Natural killer cell (primary cell): Measurements from ENCODE around the gene RHEB. TPM values are rescaled to one million over a fixed set of nuclear protein-coding genes. Genes with fewer than 3 reads are reported as not detected.

Experiments
- ATAC-seq, 3 donors: fragments of 150-1000 bp in 2 of 3; fragments of 200-7000 bp in 1 of 3; cut with Tn5 transposase; 1 replicate in 1 of 3; 2 replicates in 2 of 3; pipeline ENCODE4 v1.10.0; 2021; ENCODE audit warnings: mild to moderate bottlenecking in 2 of 3, moderate library complexity in 2 of 3
- DNase-seq, 2 donors: peaks; one replicate each; pipeline versions ENCODE4 v3.0.0 to v3.0.0-alpha.2; 2013 to 2021; ENCODE audit warnings: mixed read lengths in 1 of 2
- H3K27ac ChIP-seq: one replicate; pipeline ENCODE4 v1.5.1; 2013; ENCODE audit warnings: mild to moderate bottlenecking, low read length
- H3K27me3 ChIP-seq: one replicate; pipeline ENCODE4 v1.6.1; 2013; ENCODE audit warnings: low read length; ENCODE audit not compliant: control insufficient read depth, insufficient read depth
- H3K36me3 ChIP-seq: one replicate; pipeline ENCODE4 v1.6.1; 2013; ENCODE audit warnings: low read length; ENCODE audit not compliant: control insufficient read depth, insufficient read depth
- H3K4me1 ChIP-seq: one replicate; pipeline ENCODE4 v1.6.1; 2013; ENCODE audit warnings: low read length; ENCODE audit not compliant: control insufficient read depth, insufficient read depth
- H3K4me3 ChIP-seq: one replicate; pipeline ENCODE4 v1.5.1; 2013; ENCODE audit warnings: low read length
- H3K9me3 ChIP-seq: one replicate; pipeline ENCODE4 v1.6.1; 2013; ENCODE audit warnings: low read length; ENCODE audit not compliant: control insufficient read depth, insufficient read depth
- H3K27ac Mint-ChIP-seq, 2 donors: one replicate each; pipeline ENCODE4 v1.8.0; 2022; ENCODE audit warnings: mild to moderate bottlenecking in 2 of 2, mixed read lengths in 2 of 2, moderate library complexity in 1 of 2
- H3K27me3 Mint-ChIP-seq, 2 donors: one replicate each; pipeline ENCODE4 v1.8.0; 2022; ENCODE audit warnings: low read depth in 2 of 2, mixed read lengths in 2 of 2
- H3K36me3 Mint-ChIP-seq: one replicate; pipeline ENCODE4 v1.8.0; 2022; ENCODE audit warnings: mixed read lengths
- H3K4me1 Mint-ChIP-seq, 2 donors: one replicate each; pipeline ENCODE4 v1.8.0; 2022; ENCODE audit warnings: mixed read lengths in 2 of 2
- H3K4me3 Mint-ChIP-seq: one replicate; pipeline ENCODE4 v1.8.0; 2022; ENCODE audit warnings: mild to moderate bottlenecking, moderate library complexity, mixed read lengths
- H3K9me3 Mint-ChIP-seq, 2 donors: one replicate each; pipeline ENCODE4 v1.8.0; 2022; ENCODE audit warnings: mixed read lengths in 2 of 2
- WGBS: methylation state at CpG from one replicate; pipeline ENCODE4 v1.1.7; 2013; ENCODE audit warnings: missing lambda C conversion rate; ENCODE audit not compliant: insufficient coverage; 5-methylcytosine and 5-hydroxymethylcytosine counted together
- intact Hi-C: fragments of 100-400 bp; cut with micrococcal nuclease; formaldehyde crosslinking; loops from one replicate; pipeline ENCODE4 v1.14.2; 2022
- total RNA-seq, 4 donors: library from RNA; stranded (reverse); fragments of 120-200 nt in 1 of 4; gene quantifications; one replicate each; pipeline versions ENCODE4 v1.2.3 to v1.2.4, GENCODE V29; 2013 to 2022
- TF ChIP-seq, protein P1 (sequence below): fragments of 200-600 bp; IDR thresholded peaks from one replicate; pipeline ENCODE4 v1.8.0; 2022; ENCODE audit warnings: antibody characterized with exemption

RHEB gene
- total RNA-seq, 3 donors from 2014 or later (not counting 1 experiment from before 2014, with no cell fraction given) = 51.0 to 63.3 (median 63.3) TPM

DNA sequence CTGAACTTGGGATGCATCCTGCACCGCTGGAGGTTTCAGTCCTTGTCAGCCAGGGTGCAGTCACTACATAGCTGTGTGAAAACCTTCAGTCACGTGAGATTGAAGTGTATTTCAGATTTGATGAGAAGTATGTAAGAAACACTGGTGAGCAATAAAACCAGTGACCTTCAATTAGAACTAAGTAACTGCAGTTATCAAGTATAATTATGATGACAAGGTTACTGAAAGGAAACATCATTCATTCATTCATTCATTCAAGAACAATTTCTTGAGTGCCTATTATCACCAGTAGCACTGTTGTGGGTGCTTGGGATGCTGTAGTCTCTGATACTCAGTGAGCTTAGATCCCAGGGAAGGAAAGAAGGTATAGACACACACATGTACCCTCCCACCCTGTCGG, 33.6 kb downstream of the RHEB start:
- Mint-ChIP-seq H3K27me3 (no peaks in the 10 kb centered on the region), H3K9me3 (no peaks in the 10 kb centered on the region), H3K4me3 (no peak overlapping the region), H3K27ac (peak overlapping the region in 1 of 2 donors; percentile 26), H3K4me1 (peaks cover 50 to 56% of the 10 kb centered on the region in 2 donors), H3K36me3 (peaks cover 8% of the 10 kb centered on the region)
- H3K27ac ChIP-seq = no peak overlapping the region
- DNase-seq = no peak
- TF ChIP-seq, protein P1, sequence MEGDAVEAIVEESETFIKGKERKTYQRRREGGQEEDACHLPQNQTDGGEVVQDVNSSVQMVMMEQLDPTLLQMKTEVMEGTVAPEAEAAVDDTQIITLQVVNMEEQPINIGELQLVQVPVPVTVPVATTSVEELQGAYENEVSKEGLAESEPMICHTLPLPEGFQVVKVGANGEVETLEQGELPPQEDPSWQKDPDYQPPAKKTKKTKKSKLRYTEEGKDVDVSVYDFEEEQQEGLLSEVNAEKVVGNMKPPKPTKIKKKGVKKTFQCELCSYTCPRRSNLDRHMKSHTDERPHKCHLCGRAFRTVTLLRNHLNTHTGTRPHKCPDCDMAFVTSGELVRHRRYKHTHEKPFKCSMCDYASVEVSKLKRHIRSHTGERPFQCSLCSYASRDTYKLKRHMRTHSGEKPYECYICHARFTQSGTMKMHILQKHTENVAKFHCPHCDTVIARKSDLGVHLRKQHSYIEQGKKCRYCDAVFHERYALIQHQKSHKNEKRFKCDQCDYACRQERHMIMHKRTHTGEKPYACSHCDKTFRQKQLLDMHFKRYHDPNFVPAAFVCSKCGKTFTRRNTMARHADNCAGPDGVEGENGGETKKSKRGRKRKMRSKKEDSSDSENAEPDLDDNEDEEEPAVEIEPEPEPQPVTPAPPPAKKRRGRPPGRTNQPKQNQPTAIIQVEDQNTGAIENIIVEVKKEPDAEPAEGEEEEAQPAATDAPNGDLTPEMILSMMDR = no peak
- H3K4me3 ChIP-seq = no peak overlapping the region
- intact Hi-C loops = no loop called here
- no peaks in the 10 kb centered on the region for H3K27me3 ChIP-seq
- H3K36me3 ChIP-seq = peaks cover 51% of the 10 kb centered on the region
- no peaks in the 10 kb centered on the region for H3K9me3 ChIP-seq
- ATAC-seq = no peak
- 100% methylated on average over 3 of the region's 3 CpGs for WGBS
- no peaks in the 10 kb centered on the region for H3K4me1 ChIP-seq

DNA sequence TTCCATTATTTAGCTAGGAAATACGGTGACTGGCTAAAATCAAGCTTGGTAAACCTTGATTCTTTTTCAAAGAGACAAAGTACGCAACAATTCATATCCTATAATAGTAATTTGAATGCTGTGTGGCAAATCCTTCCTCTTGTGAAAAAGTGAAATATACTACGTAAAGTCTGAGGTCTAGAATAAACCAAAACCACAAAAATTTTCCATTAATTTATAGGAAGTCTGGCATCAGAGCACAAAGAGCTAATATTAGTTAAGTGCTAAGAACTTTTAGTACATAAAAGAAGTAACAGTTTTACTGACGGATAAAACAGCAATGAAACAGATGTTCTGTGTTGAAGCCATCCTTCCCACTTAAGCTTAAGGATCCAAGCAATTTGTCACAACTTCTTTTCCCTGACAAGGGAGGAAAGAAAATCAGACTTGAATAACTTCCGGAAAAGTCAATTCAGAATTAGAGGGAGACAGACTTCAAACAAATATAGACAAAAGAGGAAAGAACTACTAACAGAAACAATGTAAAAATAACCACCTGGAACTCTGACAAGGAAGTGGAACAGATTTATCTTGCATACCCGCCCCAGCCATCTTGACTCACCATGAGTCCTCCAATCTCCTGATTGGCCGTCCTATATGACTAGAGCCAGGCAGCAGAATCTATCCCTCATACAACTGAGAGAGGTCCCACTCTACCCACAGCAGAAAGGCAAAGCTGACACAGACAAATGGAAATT, 34.6 kb downstream of the RHEB start:
- no peaks in the 10 kb centered on the region for H3K9me3 Mint-ChIP-seq
- no peak for ATAC-seq
- no peaks in the 10 kb centered on the region for H3K9me3 ChIP-seq
- intact Hi-C loops = loop anchor here (5.0 kb wide), 1 partner anchor 32 kb away; the partner anchor contains the start of gene RHEB
- DNase-seq = no peak
- no peaks in the 10 kb centered on the region for H3K4me1 ChIP-seq
- H3K36me3 ChIP-seq = peaks cover 50% of the 10 kb centered on the region
- no peaks in the 10 kb centered on the region for H3K27me3 Mint-ChIP-seq
- no peak overlapping the region for H3K4me3 Mint-ChIP-seq
- H3K27ac Mint-ChIP-seq = peak overlapping the region; percentile 16 to 60
- no peaks in the 10 kb centered on the region for H3K27me3 ChIP-seq
- peaks cover 45 to 52% of the 10 kb centered on the region in 2 donors for H3K4me1 Mint-ChIP-seq
- TF ChIP-seq, protein P1 = no peak
- H3K36me3 Mint-ChIP-seq = peaks cover 8% of the 10 kb centered on the region
- no peak overlapping the region for H3K27ac ChIP-seq
- H3K4me3 ChIP-seq = no peak overlapping the region
- 63% methylated on average over 3 of the region's 7 CpGs for WGBS

DNA sequence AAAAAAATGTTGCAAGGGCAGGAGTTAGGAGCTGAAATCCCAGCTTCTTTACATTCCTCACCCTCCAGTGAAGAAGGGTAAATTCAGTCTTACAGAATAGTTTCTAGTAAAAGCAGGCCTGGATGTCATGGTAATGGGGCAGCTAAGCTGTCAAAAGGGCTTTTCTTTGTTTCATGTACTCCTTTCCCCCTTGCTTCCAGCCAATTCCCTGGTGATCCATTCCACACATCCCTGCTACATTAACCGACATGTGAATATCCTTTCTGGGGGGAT, 36.0 kb downstream of the RHEB start:
- TF ChIP-seq, protein P1 = no peak
- Histone ChIP-seq H3K27me3 (no peaks in the 10 kb centered on the region), H3K4me3 (no peak overlapping the region), H3K9me3 (no peaks in the 10 kb centered on the region), H3K36me3 (peaks cover 39% of the 10 kb centered on the region), H3K27ac (no peak overlapping the region), H3K4me1 (no peaks in the 10 kb centered on the region)
- intact Hi-C loops = loop anchor here (5.0 kb wide), 1 partner anchor 34 kb away; the partner anchor contains the start of gene RHEB
- ATAC-seq = no peak
- Mint-ChIP-seq H3K4me3 (no peak overlapping the region), H3K27me3 (no peaks in the 10 kb centered on the region), H3K36me3 (no peaks in the 10 kb centered on the region), H3K27ac (peak overlapping the region; percentile 59 to 60), H3K4me1 (peaks cover 49 to 57% of the 10 kb centered on the region in 2 donors), H3K9me3 (no peaks in the 10 kb centered on the region)
- WGBS = 100% methylated on average over 1 of the region's 1 CpG
- no peak for DNase-seq
